B cell (primary cell): Measurements from ENCODE around the gene SUMO2.

Source experiments
- CTCF ChIP-seq: fragments of 200-600 bp; IDR thresholded peaks from one replicate; pipeline ENCODE4 v1.8.0; 2022; ENCODE audit warnings: antibody characterized with exemption, mild to moderate bottlenecking
- EZH2 ChIP-seq: IDR thresholded peaks from 2 replicates; pipeline ENCODE4 v1.6.1; 2012; ENCODE audit warnings: borderline replicate concordance, low read depth, mild to moderate bottlenecking, moderate library complexity, low read length; ENCODE audit not compliant: insufficient read depth, poor library complexity, severe bottlenecking

DNA sequence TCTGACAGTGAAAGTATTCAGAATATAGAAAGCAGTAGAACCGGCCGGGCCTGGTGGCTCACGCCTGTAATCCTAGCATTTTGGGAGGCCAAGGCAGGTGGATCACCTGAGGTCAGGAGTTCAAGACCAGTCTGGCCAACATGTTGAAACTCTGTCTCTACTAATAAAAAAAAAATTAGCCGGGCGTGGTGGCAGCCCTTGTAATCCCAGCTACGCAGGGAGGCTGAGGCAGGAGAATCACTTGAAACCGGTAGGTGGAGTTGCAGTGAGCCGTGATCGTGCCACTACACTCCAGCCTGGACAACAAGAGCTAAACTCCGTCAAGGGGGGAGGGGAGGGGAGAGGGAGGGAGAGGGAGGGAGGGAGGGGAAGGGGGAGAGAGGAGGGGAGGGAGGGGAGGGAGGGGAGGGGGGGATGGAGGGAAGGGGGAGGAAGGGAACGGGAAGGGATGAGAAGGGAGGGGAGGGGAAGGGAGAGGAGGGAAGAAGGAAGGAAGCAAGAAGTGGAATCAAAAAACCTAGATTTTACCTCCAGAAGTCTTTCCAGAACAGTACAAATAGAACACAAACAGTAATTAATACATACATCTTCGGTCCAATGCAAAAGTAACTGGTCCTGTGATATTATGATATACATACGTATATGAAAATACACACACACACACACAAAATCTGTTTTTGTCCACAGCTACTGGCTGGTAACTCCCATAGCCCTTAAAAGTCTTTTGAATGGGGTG, 40.4 kb downstream of the SUMO2 start:
- TF ChIP-seq CTCF = no peak
- no peak for TF ChIP-seq EZH2
